GM18519 (cell line): ENCODE measurements around the gene DDX24.
"Not testable (repeated sequence)": the region's sequence is repeated elsewhere in the genome, so short reads cannot be mapped to it uniquely, and the experiment has no call there.

Source experiments
- ATAC-seq: cut with Tn5 transposase; IDR thresholded peaks from one replicate; pipeline ENCODE4 v1.9.1; 2021; ENCODE audit warnings: mild to moderate bottlenecking, moderate library complexity; ENCODE audit not compliant: unreplicated experiment, low FRiP score

Gene DDX24

DNA sequence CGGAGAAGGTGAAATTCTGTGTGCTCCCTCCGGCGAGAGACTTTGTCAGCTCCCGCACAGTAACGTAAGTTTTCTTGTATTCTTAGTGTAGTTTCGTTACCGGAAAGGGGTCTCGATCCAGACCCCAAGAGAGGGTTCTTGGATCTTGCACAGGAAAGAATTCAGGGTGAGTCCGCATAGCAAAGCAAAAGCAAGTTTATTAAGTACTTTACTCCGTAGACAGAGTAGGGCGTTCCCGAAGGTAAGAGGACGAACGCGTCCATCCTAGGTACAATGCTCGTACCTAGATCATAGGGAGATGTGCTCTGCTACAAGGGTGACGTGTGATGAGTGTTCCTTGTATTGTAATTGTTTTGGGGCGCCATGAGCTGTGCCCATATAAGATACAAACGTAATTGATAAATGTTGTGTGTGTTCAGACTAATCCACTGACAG lies 401 bp upstream of the DDX24 start:
- peak; percentile 11 for ATAC-seq

DNA sequence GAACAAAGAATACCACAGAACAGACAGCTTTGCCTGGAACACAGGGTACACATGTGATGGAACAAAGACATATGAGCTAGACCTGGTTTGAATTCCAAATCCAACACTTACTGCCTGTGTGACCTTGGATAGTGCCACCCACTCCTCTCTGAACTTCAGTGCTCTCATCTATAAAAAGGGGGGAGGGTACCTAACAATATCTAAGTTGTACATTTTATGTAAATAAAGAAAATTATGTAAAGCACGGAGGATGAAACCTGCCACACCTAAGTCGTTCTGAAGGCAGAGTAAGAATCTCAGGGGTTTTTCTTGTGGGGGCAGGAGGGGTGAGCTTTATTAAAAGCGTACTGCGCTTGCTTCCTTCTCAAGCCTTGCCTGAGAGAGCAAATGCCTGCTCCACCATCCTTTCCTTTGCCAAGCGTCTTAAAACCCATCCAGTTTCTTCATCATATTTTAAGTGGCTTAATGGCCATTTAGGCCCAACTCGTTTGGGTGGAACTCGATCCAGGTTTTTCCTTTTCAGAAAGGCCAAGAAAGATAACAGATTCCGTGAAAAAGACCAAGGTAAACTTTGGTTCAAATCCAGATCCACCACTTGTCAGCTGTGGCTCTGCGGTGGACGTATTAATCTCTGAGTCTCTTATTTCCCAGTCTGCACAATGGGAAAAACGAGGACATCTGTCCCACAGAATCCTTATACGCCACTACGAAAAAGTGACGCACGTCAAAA lies 946 bp downstream of the DDX24 start:
- ATAC-seq, result no peak

DNA sequence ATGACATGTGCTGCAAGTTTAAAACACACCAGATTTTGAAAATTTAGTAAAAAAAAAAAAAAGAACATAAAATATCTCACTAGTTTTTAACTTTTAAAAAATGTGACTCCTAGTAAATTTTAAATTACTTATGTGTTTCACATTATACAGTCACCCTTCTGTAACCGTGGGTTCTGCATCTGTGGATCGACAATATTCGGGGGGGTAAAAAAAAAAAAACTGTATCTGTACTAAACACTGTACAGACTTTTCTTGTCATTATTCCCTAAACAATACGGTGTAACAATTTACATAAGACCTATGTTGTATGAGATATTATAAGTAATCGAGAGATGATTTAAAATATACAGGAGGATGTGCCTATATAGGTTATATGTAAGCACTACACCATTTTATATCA lies 3.2 kb downstream of the DDX24 start:
- no peak for ATAC-seq

DNA sequence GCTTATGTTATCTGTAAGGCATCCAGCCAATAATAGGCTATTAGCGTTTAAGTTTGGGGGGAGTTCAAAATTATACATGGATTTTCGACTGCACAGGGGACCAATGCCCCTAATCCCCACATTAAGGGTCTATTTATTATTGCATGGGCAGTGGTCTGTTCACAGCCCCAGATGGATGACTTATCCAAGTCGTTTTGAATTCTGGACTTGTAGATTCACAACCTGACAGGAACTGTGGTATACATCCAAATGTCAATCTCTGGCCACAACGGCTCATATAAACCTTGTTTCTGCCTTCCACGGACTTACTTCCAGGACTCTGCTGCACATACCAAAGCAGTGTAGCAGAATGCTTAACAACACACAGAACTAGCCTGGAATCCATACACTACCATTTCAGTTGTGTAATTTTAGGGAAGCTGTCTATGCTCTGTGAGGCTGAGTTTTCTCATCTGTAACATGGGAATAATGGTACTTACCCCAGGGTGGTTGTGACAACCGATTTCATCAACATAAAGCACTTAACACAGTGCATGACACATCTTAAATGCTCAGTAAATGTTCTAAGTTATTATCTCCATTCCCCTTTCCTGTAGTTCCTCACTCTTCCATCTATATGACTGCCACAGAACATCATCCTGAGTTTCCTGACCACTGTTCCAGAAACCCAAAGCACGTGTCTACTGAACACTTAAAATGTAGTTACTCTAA lies 3.7 kb downstream of the DDX24 start:
- no peak for ATAC-seq

DNA sequence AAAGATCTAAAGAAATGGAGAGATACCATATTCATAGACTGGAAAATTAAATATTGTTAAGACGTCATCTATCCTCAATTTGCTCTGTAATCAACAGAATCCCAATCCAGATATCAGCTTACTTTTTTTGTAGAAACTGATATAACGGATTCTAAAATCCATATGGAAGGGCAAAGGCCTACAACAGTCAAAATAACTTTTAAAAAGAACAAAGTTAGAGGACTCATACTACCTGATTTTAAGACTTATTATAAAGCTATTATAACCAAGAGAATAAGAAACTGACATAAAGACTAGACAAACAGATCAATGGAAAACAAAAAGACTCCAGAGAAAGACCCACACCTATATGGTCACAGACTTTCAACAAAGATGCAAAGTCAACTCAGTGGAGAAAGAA lies 6.0 kb downstream of the DDX24 start:
- no peak for ATAC-seq

DNA sequence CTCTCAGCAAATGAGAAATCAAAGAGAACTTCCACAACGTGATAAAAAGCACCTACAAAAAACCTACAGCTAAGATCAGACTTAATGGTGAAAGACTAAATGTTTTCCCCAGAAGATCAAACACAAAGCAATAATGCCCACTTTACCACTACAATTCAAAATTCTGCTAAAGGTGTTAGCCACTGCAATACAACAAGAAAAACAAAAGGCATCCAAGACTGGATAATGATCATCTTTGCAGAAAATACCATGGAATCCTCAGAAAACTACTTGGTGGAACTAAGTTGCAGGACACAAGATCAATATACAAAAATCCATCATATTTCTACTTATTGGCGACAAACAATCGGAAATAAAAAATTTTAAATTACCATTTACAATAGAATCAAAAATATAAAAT lies 6.5 kb downstream of the DDX24 start:
- no peak for ATAC-seq

DNA sequence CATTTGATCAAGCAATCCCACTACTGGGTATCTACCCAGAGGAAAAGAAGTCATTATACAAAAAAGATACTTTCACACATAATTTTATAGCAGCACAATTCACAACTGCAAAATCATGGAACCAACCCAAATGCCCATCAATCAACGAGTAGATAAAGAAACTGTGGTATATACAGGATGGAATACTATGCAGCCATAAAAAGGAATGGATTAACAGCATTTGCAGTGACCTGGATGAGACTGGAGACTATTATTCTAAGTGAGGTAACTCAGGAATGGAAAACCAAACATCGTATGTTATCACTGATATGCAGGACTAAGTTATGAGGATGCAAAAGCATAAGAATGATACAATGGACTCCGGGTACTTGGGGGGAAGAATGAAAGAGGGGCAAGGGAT lies 8.9 kb downstream of the DDX24 start:
- ATAC-seq, result not testable (repeated sequence)

DNA sequence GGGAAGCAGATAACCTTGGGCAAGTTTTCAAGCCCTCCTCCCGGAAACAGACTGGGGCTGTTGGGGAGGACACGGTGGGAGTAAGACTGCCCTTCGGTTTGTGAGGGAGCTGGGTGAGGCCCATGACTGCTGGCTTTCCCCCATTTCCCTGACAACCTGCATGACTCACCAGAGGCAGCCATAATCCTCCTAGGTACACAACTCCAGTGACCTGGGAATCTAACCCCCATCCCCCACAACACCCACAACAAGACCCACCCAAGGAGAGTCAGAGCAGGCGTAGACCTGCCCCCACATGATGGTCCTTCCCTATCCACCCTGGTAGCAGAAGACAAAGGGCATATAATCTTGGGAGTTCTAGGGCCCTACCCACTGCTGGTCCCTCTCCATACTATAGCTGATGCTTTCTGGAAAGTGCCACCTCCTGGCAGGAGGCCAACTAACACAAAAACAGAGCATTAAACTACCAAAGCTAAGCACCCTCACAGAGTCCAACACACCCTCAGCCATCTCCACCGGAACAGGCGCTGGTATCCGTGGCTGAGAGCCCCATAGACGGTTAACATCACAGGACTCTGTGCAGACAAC lies 14.8 kb downstream of the DDX24 start:
- ATAC-seq, result no peak

DNA sequence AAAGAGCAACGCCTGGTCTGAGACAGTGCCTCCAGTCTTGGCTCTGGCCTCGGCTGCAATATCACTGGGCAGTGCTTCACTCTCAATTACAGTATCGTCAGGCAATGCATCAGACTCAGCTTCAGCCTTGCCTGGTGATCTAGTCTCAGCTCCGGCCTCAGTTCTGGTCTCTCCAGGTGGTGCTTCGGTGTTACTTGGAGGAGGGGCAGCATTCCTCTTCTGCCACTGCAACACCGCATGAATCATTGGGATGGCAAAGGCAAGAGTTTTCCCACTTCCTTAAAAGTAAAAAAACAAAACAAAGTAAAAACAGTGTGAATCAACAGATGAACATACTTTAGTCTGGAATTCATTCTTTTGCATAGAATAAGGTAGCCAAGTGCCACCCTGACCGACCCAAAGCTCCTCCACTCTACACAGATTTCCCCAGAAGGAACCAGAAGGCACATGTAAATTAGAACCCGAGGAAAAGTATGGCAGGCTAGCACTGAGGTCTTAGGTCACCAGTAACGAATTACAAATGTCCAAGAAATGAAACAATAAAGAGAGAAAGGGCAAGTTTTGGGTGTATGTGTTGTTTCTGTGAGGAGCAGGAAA lies 18.6 kb downstream of the DDX24 start:
- ATAC-seq, result no peak

DNA sequence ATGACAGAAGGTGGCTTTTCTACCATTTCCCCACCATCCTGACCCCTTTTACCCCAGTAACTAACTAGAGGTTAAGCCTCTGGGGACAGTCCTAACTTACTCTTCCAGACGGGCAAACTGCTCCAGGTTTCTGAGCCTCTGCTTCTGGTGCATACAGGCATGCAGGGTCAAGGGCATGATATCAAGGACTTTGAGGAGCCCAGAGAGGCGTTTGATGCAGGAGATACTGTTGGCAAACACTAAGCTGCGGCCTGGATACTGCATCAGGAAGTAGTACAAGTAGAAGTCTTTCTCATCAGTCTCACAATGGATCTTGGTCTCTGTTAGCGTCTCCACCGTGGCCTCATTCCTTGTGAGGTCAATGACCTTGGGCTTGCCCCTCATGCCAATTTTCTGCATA lies 21.0 kb downstream of the DDX24 start:
- ATAC-seq, result no peak

DNA sequence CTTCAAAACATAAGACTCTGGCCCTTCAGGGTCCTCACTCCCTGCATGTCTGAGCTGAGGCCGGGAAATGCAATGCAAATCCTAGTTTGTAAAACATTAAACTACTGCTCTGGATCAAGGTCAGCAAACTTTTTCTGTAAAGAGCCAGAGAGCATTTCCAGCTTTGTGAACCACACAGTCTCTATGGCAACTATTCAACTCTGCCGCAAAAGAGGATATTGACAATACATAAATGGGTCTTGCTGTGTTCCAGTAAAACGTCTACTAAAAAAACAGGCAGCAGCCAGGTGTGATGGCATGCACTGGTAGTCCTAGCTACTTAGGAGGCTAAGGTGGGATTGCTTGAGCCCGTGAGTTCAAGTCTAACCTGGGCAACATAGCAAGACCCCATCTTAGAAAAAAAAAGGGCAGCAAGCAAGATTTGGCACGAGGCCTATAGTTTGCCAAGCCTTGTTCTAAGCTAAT lies 22.3 kb downstream of the DDX24 start:
- no peak for ATAC-seq

DNA sequence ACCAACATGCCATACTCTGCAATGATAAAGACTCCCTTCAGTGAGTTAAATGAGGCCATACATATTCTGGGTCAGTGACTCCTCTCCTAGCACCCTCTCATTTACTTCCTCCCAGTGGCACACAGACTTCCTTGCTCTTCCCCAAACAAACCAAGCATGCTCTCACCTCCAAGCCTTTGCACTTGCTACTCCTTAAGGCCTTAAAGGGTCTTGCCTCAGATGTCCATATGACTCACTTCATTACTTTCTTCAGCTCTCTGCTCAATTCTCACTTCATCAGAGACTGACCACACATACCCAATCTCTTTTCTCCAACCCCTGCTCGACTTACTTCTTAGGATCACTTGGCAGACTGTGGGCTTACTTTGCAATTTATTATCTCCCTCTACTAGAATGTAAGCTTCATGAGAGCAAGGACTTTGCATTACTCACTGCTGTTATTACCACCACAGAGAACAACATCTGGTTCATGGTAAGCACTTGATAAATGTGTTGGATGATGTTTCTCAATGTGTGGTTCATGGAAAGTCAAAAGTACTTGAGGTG lies 22.8 kb downstream of the DDX24 start:
- ATAC-seq, result no peak

DNA sequence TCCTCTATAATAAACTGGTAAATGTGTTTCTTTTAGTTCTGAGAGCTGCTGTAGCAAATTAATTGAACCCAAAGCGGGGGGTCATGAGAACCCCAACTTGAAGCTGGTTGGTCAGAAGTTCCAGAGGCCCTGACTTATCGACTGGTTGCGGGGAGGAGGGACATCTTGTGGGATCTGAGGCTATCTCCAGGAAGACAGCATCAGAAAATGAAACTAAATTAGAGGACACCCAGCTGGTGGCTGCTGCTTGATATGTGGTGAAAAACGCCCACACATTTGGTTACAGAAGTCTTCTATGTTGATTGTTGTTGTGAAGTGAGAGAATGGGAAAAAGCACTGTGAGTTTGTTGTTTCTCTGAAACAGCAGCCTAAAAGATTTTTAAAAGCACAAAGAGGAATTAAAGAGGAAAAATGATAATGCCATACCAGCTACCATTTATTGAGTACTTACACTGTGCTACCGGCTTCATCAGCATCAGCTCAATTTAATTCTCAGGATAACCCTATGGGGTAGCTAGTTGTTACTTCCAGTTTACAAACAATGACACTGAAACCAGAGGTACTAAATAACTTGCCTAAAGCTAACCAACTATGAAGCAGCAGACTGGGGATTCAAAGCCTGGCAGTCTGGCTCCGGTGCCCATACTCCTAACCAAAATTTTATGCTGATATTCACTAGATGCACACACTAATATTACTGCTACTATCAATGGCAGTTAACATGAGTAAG lies 24.3 kb downstream of the DDX24 start:
- ATAC-seq, result peak; percentile 64

DNA sequence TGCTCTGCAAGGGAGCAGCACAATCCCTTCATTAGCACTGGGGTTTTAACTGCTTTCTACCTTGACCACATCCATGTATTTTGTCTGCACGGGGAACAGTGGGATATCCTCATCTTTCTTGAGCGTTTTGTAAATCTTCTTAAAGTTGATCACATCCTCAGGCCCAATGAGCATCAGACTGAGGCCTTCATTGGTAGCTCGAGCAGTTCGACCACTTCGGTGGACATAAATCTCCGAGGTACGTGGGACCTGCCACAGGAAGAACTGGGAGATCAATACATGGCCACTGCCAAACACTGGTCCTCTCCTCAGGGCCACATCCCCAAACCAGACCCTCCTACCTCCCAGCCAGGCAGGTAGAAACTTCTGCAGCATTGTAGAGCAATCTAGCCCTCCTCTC lies 26.1 kb downstream of the DDX24 start:
- ATAC-seq, result no peak

DNA sequence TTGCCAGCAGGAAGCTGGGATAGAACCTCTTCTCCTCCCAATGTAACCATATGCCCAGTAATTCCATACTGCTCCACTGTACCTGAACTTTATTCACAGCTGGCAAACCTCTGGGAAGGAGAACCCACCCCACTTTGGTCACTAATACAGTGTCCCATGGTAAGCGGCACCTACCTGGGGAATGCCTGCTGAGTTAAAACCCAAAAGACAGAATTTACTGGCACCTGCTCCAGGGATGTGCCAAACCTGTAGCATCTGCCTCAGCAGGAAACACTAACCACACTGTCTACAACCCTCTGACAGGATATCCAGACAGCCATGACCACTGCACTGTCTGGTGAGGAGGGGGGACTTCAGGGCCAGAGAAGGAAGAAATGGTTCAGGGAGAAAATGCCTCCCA lies 26.6 kb downstream of the DDX24 start:
- ATAC-seq, result no peak

DNA sequence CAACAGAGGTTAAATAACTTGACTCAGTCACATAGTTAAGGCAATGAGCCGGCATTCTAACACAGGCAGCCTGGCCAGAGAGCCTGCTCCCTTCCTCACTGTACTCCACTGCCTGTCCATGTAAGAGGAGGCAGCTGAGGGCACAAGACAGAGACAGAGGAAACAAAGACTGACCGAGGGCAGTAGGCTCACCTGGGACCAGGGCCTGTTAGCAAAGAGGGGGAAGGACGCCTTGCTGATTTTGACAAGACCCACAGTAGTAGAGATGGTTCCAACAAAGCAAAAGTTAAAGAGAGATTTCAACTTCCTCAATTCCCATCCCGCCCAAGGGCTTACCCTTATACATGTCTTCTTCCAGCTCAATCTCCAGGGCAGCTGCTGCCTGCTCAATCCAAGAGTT lies 28.3 kb downstream of the DDX24 start:
- ATAC-seq, result no peak

DNA sequence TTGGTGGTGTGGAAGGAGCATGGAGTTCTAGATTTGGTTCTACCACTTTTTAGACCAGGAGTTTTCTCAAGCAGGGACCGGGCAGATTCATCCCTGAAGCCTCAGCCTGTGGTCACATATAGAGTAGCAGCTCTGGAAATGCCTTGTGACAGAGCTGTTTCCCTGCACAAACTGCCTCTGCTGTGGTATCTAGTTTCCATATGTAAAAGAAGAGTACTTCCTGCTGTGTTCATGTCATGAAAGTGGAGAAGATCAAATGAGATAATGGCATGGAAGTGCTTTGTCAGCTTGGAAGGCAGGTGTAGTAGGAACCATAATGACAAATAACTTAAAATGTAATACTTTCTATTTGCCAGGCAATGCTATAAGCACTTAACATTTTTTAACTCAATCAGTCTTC lies 28.8 kb downstream of the DDX24 start:
- ATAC-seq, result no peak

DNA sequence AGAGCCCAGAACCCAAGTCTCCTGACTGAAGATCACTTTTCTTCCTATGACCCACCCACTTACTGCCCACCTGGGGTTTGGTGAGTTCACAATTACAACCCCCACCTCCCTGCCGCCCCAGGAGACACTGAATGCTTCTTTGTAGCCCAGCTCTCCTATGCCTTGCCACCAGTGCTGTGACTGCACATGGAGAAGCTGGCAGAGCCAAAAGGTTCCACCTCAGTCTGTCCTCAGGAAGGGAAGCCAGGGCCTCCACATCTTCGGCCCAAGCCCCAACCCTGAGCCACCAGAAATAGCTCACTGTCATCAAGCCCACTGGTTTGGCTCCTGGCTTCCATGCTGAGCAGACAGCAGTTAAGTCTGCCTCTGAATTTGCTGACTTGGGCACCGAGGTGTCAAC lies 29.2 kb downstream of the DDX24 start:
- ATAC-seq, result no peak

DNA sequence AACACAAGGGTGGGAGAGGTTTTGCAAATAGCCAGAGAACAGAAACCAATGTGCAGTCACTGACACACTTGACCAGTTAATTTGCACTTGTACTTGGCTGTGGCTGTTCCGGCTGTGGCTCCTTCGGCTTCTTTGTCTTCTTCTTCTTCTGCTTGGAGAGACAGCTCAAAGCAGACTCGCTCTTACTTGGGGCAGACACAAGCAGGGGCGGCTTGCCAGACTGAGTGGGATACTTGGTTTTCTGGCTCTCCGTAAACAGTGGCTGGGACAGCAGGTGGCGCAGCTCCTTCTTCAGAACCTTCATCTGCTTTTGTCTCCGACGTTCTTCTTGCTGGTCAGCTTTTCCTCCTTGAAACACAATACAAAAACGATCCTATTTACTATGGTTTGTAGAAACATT lies 29.9 kb downstream of the DDX24 start:
- ATAC-seq, result no peak

DNA sequence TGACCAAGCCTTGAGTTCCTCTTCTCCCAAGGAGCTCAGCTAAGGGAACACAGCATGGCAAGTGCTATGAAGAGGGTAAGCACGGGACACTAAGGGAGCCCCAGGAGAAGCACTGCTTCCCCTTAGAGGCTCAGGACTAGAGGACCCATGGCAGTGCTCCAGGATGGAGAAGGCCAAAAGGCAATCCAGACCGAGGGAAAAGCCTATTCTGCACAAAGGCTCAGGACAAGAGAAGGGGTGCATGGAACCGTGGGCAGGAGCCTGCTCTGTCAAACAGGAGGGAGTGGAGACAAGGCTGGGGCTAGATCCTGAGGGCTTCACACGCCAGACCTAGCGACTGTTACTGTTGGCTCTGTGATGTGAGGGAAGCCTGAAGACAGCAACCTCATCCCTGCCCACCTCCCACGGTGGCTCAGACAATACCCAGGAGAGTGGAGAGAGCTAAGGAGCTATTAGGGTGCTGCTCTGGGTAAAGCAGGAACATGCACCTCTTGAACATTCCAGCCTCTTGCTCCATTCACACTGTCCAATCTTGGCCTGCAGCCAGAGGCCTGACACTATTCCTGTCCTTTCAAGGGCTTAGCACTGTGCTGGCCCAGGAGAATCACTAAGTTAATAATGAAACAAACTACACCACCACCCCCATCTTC lies 30.6 kb downstream of the DDX24 start:
- ATAC-seq, result no peak
